ENCODE results near the gene GAL3ST3. TPM values are rescaled to one million over a fixed set of nuclear protein-coding genes. Genes with fewer than 3 reads are reported as not detected.
"Not testable (repeated sequence)": the region's sequence is repeated elsewhere in the genome, so short reads cannot be mapped to it uniquely, and the experiment has no call there.

Gene GAL3ST3
- total RNA-seq, 1 experiment from 2014 or later = not detected

- DNase-seq (ENCODE audit: low spot score) = no peak
Observed at GRCh38 chr11:66044757-66045156, 4.2 kb downstream of the GAL3ST3 start.

GRCh38 chr11:66042996-66043906, 5.7 kb downstream of the GAL3ST3 start:
- DNase-seq (ENCODE audit: low spot score) = no peak

GRCh38 chr11:66042227-66042995, 6.5 kb downstream of the GAL3ST3 start:
- no peak for DNase-seq (ENCODE audit: low spot score)

GRCh38 chr11:66039765-66040164, 9.2 kb downstream of the GAL3ST3 start:
- no peak for DNase-seq (ENCODE audit: low spot score)

- DNase-seq (ENCODE audit: low spot score) = no peak
Observed at GRCh38 chr11:66037327-66037726, 11.6 kb downstream of the GAL3ST3 start.

GRCh38 chr11:66036334-66036710, 12.6 kb downstream of the GAL3ST3 start:
- DNase-seq (ENCODE audit: low spot score) = no peak

- no peak for DNase-seq (ENCODE audit: low spot score)
Observed at GRCh38 chr11:66035653-66036333, 13.2 kb downstream of the GAL3ST3 start.

GRCh38 chr11:66032957-66033735, 15.8 kb downstream of the GAL3ST3 start:
- DNase-seq (ENCODE audit: low spot score) = no peak

GRCh38 chr11:66026017-66026529, 22.9 kb downstream of the GAL3ST3 start, which contains the start of gene CATSPER1:
Gene CATSPER1 (minus strand): TSS chr11:66026479. CDS start chr11:66026379, 100 bp downstream.
- DNase-seq (ENCODE audit: low spot score) = no peak

- not testable (repeated sequence) for DNase-seq (ENCODE audit: low spot score)
Observed at GRCh38 chr11:66023186-66023440, 25.8 kb downstream of the GAL3ST3 start.

GRCh38 chr11:66022401-66023185, 26.4 kb downstream of the GAL3ST3 start:
- DNase-seq (ENCODE audit: low spot score) = no peak

GRCh38 chr11:66020618-66021357, 28.2 kb downstream of the GAL3ST3 start:
- peak; percentile 89 for DNase-seq (ENCODE audit: low spot score)

- no peak for DNase-seq (ENCODE audit: low spot score)
Observed at GRCh38 chr11:66020212-66020611, 28.7 kb downstream of the GAL3ST3 start.

GRCh38 chr11:66017321-66017720, 31.6 kb downstream of the GAL3ST3 start:
- DNase-seq (ENCODE audit: low spot score) = no peak

- DNase-seq (ENCODE audit: low spot score) = no peak
Observed at GRCh38 chr11:66016793-66017177, 32.2 kb downstream of the GAL3ST3 start.

GRCh38 chr11:66015936-66016792, 32.8 kb downstream of the GAL3ST3 start:
- DNase-seq (ENCODE audit: low spot score) = no peak

- DNase-seq (ENCODE audit: low spot score) = no peak
Observed at GRCh38 chr11:66015454-66015881, 33.5 kb downstream of the GAL3ST3 start.

- DNase-seq (ENCODE audit: low spot score) = no peak
Observed at GRCh38 chr11:66014804-66015453, 34.0 kb downstream of the GAL3ST3 start.
